Inflammatory macrophage treated with lipopolysaccharide for 1 hour (primary cell): ENCODE measurements around the gene APOBEC3C.
"Not testable (repeated sequence)": the region's sequence is repeated elsewhere in the genome, so short reads cannot be mapped to it uniquely, and the experiment has no call there.

Experiments
- DNase-seq, 2 donors: peaks; one replicate each; pipeline ENCODE4 v3.0.0-alpha.2; 2020 to 2022

The APOBEC3C gene

DNA sequence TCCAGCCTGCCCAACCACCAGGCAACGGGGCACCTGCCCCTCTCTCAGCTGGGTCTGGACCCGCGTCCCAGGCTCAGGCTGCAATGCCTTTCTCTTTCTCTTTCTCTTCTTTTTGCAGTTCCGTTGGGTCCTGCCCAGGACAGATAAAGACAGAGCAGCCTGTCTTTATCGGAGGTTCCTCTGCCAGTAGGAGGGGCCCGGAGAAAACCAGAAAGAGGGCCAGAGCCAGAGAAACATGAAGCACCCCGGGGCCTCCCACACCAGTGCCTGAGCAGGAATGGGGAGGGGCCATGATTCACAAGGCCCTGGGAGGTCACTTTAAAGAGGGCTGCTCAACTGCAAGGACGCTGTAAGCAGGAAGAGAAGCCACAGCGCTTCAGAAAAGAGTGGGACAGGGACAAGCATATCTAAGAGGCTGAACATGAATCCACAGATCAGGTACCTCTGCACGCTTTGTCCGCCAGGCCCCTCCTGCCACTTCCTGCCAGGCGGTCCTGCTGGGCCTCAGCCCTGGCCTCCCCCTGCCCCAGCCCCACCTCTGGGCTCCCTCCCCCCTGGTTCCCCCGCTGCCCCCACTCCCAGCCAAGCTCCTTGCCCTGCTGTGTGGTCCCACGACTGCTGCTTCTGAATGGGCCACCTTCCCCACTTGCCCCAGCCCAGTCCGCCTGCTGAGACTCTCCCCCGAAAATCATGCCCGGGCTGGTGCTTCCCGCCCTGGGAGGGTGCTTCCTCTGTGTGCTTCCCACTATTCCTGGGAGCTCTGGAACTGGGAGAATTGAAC lies at the start of gene APOBEC3C:
APOBEC3C (plus strand) TSS at position 316 of the 781 bp plus-strand sequence; CDS start at position 422, 106 bp downstream.
- peak; percentile 74 to 77 for DNase-seq

DNA sequence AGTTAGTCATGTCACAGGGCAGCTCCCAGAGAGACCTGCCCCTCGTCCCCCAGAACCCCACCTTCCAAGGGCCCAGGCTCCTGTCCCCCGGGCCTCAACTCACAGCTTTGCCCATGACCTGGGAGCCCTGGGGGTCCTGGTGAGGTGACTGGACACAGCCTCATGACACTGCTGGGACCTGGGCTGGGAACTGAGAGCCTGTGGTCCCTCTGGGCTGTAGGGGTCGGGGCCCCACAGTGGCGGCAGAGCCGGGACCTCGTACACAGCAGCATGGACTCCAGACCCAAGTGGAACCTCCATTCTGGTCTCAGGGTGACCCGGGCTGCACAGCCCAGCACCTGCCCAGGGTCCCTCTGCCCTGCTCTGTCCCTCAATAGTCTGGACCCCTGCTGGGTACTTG lies 49.8 kb upstream of the APOBEC3C start:
- no peak for DNase-seq

GRCh38 chr22:38964989-38965388 lies 49.1 kb upstream of the APOBEC3C start:
- DNase-seq = no peak

- DNase-seq = no peak
These were observed 48.3 kb upstream of the APOBEC3C start for GRCh38 chr22:38965614-38966379.

GRCh38 chr22:38966380-38966702 lies 47.7 kb upstream of the APOBEC3C start:
- DNase-seq = no peak

DNA sequence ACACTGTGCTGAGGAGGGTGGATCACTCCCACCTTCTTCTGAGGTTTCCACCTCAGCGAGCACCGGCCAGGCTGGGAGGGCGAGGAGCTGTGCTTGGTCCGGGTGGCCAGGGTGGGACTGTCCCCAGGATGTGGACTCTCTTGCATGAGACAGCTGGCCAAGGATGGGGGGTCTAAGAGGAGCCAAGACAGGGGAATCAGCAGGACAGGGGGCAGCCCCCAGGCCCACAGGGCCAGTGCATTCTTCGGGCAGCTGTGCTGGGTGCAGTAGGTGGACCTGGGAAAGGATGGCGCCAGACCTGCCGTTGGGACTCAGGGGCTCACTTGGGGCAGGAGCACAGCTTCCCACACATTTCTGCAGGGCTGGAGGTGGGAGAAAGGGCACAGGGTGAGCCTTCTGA lies 47.1 kb upstream of the APOBEC3C start:
- no peak for DNase-seq

DNA sequence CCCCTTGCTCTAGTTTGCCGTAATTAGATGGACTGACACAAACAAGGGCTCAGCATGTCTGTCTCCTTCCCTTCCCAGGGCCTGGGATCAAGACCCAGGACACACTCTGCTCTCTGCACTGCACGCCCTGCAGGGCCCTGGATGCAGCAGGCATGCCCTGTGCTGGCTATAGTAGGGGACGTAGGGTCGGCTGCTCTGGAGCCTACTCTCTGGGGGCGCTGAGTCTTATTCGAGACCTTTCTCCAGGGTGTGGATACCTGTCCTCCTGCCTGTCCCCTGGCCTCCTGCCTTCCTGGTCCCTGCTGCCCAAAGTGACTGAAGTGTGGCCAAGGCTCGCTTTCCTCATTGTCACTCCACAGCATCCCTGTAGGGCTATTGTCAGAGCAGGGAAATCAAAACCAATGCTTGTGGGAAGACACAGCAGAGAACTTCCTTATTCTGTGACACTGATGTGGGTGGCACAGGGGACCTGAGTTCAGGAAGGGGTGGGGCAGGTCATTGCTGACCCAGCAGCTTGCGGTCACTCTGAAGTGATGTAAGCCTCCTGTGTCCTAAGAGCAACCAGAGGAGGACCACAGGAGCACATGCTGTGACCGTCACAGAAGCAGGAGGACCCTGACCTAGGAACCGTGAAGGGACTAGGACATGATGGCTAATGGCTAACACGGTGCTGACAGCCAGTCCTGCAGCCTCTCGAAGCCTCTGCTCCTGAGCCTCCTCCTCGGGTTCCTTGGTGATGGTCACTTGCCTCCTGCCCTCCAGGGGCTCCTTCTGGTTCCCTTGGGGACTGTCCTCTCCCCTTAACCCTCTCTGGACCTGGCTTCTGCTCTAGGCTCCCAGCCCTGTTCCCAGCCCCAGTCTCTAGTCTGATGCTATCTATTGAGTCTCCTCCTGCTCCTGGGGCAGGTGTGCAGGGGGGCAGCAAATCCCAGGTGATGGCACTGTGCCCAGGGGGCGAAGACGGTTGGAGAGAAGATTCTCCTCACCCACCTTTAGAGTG lies 46.3 kb upstream of the APOBEC3C start:
- DNase-seq = peak; percentile 95 to 99

DNA sequence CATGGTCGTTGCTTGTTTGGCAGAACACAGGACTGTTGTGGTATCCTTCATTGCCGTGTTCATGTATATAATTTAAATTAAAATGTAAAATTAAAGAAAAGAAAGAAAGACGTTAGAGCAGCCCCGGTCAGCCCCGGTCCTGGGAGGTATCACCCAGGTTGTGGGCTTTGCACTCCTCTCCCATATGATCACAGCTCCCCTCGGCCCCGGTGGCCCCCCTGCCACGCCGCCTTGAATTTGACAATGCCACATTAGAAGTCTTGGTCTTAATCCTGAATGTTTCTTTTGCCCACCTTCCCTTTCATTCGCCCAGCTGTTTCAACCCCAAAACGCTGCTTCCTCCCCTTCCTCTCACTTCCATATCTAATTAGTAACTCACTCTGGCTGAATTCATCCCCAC lies 45.3 kb upstream of the APOBEC3C start:
- no peak for DNase-seq

DNA sequence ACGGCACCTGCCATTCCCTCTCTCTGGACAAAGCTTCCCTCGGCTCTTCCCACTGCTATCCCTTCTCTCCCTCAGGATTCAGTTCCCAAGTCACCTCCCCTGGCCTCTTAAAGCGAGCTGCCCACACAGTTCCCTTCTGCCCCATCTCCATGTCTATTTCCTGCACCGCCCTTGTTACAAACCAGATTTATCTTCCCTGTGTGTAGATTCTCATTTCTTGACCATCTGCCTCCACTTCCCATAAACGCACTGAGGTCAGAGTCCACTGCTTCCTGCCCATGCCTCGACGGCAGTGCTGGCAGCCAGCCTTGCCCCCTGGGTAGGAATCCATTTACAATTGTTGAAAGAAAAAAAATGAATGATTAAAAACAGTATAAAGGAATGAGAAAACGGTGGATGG lies 43.5 kb upstream of the APOBEC3C start:
- DNase-seq = peak in 1 of 2 donors; percentile 50

GRCh38 chr22:38971202-38971601 lies 42.9 kb upstream of the APOBEC3C start:
- DNase-seq = no peak

DNA sequence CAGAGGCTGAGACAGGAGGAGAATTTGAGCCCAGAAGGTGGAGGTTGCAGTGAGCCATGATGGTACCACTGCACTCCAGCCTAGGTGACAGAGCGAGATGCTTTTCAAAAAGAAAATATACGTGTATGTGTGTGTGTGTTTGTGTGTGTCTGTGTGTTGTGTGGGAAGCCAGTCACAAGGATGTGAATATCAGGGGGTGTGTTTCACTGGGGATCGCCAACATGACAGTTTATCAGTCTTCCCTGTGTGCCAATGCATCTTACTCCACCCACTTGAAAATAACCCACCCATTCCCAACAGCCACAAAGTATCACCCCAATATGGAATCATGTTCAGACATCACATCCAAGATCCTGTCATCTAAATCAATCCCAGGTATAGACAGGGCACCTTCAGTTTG lies 42.3 kb upstream of the APOBEC3C start:
- DNase-seq = peak in 1 of 2 donors; percentile 63

GRCh38 chr22:38972558-38972957 lies 41.5 kb upstream of the APOBEC3C start:
- no peak for DNase-seq

DNA sequence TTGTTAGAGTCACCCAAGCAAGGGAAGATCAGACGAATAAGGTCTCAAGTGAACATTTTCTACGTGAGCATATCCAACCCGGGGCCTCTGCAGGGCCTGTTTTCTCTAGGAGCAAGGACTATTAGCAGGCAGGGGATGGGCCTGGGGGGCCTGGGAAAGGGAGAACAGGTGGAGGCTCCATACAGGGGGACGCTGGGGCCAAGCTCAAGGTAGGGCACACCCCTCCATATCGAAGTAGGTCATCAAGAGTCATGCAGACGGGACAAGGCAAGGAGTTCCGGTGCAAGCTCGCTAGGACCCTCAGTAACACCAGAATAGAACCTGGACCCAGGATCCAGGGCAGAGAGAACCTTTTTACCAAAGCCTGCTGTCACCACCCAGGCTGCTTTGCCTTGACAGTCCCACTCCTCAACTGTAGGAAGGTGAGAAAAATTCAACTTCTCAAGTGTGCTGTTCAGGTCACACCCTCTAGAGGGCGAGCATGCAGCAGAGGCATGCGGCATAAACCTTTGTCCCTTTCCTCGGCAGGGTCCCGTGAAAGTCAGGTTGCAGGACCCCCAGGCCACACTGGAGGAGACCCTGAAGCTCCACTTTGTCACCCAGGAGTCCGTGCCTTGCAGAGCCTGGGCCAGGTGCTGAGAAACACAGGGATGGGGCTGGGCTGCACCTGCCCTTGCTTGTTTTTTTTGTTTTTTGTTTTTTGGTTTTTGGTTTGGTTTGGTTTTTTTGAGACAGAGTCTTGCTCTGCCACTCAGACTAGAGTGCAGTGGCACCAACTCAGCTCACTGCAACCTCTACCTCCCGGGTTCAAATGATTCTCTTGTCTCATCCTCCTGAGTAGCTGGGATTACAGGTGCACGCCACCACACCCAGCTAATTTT lies 40.5 kb upstream of the APOBEC3C start:
- peak in 1 of 2 donors; percentile 63 for DNase-seq

- DNase-seq = no peak
These were observed 39.8 kb upstream of the APOBEC3C start for GRCh38 chr22:38974170-38974825.

DNA sequence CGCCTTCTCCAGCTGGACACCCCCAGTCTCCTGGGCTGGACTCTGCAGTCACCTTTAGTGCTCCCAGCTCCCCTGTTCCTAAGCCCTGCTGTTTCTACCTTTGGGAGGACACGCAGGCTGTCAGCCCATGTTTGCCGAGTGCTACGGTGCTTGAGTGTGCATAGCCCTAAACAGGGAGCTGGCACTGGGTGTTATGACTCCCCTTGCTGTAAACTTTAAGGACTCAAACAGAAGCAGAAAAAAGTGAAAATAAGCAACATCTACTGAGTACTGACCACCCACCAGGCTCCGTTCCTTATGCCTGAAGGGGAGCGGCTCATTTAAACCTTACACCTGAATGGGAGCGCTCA lies 39.3 kb upstream of the APOBEC3C start:
- no peak for DNase-seq

DNA sequence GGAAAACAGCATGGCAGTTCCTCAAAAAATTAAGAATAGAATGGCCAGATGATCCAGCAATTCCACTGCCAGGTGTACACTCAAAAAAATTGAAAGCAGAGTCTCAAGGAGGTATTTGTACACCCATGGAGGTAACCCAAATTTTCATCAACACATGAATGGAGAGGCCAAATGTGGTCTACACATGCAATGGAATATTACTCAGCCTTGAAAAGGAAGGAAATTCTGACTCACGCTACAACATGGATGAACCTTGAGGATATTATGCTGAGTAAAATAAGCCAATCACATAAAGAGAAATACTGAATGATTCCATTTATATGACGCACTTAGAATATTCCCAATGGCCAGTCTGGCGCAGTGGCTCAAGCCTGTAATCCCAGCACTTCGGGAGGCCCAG lies 36.8 kb upstream of the APOBEC3C start:
- not testable (repeated sequence) for DNase-seq

- DNase-seq = not testable (repeated sequence)
These were observed 33.5 kb upstream of the APOBEC3C start for GRCh38 chr22:38980587-38980986.

DNA sequence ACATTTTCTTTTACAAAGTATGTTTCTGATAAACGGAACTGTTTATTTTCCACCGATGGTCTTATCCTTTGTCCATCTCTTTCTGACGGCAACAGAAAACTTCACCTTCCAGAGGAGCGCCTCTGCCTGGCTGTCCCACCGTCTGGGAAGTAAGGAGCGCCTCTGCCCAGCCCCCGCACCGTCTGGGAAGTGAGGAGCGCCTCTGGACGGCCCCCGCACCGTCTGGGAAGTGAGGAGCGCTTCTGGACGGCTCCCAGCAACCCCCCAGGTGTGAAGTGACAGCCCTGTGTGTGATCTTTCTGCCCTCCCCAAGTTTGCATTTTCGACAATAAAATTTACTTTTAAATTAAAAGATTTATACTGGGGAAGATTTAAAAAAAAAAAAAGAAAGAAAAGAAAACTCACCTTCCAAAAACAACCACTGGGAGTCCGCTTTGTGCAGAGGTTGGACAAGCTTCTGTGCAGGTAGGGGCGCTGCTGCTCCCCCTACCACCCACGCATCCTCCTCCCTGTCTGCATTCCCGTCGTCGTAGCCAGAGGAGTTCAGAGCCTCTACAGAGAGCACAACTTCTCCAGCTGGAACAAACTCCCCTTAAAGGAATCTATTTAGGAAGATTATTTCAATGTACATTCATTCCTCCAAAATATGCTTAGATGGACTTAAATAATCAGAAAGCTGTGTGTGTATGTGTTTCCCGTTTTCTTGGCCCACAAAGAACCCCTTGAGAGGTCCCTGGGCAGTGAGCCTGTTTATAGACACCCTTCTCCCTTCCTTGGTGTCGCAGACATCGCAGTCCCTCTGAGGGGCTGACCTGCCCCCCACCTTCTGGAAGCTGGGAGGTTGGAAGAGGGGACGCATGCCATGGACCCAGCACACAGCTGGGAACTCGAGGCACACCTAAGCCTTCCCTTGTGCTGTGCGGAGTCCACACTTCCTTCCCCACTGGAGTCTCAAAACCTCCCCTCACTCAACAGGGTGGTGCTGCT lies 32.8 kb upstream of the APOBEC3C start:
- DNase-seq = no peak

DNA sequence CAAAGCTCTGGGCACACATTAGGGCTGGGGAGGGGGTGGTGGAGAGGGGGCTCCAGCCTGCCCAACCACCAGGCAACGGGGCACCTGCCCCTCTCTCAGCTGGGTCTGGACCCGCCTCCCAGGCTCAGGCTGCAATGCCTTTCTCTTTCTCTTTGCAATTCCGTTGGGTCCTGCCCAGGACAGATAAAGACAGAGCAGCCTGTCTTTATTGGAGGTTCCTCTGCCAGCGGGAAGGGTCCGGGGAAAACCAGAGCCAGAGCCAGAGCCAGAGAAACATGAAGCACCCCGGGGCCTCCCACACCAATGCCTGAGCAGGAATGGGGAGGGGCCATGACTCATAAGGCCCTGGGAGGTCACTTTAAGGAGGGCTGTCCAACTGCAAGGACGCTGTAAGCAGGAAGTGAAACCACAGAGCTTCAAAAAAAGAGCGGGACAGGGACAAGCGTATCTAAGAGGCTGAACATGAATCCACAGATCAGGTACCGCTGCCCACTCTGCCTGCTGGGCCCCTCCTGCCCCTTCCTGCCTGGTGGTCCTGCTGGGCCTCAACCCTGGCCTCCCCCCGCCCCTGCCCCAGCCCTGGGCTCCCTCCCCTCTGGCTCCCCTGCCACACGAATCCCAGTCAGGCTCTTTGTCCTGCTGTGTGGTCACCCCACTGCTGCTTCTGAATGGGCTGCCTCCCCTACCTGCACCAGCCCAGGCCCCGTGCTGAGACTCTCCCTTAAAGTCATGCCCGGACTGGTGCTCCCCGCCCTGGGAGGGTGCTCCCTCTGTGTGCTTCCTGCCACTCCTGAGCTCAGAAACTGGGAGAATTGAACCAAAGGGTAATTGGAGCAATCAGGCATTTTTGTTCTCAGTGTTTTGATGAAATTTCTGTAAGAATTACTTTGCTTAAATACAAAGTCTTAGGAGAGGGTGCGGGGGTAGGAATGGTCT lies 31.8 kb upstream of the APOBEC3C start, which contains the start of gene APOBEC3B:
APOBEC3B (plus strand) TSS at position 356 of the 936 bp plus-strand sequence; CDS start at position 463, 107 bp downstream.
- DNase-seq = peak; percentile 98 to 99
